HG03378 (cell line): Measurements from ENCODE around the gene KATNB1.
"Not testable (repeated sequence)": the region's sequence is repeated elsewhere in the genome, so short reads cannot be mapped to it uniquely, and the experiment has no call there.

ENCODE experiments used
- ATAC-seq: cut with Tn5 transposase; IDR thresholded peaks from one replicate; pipeline ENCODE4 v1.9.1; 2021; ENCODE audit warnings: mild to moderate bottlenecking, moderate library complexity; ENCODE audit not compliant: unreplicated experiment

KATNB1 gene

GRCh38 chr16:57700781-57701551, 34.6 kb upstream of the KATNB1 start:
- ATAC-seq = no peak

DNA sequence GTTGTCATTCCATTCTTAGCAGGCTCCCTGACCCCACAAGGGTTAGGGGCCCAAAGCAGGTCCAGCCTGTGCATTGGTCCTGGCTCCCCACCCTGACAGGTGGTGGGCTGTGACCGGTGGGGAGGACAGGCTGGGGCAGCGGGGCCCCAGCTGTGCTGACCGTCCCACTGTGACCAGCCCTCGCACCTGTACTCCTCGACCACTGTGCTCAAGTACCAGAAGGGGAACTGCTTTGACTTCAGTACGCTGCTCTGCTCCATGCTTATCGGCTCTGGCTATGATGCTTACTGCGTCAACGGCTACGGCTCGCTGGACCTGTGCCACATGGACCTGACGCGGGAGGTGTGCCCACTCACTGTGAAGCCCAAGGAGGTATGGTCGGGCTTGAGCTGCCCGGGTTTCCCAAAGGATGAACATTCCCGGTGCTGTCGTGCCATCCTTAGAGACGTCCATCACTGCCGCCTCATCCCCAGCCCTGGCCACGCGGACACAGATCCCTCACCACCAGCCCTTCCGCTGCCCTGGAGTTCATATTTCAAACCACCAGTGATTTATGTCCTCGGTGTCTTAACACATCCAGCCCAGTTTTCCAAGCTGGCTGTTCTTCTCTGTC, 33.7 kb upstream of the KATNB1 start:
- no peak for ATAC-seq

- ATAC-seq = no peak
These were observed 32.1 kb upstream of the KATNB1 start for GRCh38 chr16:57703416-57704010.

DNA sequence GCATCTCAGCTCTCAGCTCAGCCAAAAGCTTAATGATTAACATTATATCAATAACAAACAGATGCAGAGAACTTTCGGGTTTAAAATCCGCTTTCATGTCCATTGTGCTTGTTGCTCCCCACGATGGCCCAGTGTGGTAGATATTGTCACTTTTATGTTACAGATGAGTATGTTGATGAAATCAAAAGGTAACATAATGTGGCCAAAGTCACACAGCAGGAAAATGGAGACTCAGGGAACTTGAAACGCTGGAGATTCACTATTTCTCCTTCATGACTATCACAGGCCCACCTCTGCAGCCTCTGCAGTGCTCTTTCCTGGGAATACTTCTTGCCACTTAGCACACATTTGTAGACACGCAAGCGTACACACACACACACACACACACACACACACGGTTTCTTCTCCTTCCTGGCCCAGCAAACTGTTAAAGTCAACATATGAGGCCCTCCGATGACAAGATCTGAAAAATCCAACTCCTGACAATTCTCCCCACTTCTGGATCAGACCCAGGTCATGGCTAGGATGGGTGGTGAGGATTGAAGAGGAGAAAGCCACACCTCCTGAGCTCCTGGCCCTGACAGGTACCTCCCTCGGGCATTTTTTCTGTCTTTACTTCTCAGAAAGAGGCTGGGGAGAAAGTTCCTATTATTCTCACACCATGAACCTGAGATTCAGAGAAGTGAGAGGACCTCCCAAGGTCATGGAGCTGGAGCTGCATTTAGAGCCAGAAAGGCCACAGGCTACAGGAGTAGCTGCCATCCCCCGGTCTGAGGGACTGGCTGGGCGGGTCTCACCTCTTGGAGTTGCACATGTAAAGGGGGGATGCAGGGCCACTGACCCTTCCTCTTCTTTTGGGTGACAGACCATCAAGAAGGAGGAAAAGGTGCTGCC, 31.3 kb upstream of the KATNB1 start:
- no peak for ATAC-seq

DNA sequence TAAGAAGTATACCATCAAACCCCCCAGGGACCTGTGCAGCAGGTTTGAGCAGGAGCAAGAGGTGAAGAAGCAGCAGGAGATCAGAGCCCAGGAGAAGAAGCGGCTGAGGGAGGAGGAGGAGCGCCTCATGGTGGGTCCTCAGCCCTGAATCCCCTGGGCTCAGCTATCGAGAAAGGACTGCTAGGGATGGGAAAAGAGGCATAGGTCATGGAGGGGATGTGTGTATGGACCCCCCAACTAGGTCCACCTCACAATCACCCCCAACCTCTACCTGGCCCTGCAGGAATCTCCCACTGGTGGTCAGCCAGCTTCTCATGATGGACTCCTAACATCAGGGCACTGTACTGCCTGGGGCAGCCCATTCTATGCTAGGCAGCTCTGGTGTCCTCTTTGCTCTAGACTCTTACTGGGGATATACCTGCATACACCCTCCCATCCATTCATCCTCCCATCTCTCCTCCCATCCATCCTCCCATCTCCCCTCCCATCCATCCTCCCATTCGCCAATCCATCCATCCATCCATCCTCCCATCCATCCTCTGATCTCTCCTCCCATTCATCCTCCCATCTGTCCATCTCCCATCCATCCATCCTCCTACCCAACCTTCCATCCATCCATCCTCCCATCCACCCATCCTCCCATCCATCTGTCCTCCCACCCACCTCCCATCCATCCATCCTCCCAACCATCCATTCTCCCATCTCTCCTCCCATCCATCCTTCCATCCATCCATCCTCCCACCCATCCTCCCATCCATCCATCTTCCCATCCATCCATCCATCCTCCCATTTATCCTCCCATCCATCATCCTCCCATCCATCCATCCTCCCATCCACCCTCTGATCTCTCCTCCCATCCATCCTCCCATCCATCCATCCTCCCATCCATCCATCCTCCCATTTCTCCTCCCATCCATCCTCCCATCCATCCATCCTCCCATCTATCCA, 30.4 kb upstream of the KATNB1 start:
- no peak for ATAC-seq

GRCh38 chr16:57706717-57707116, 28.9 kb upstream of the KATNB1 start:
- no peak for ATAC-seq

GRCh38 chr16:57707331-57707730, 28.2 kb upstream of the KATNB1 start:
- ATAC-seq = no peak

DNA sequence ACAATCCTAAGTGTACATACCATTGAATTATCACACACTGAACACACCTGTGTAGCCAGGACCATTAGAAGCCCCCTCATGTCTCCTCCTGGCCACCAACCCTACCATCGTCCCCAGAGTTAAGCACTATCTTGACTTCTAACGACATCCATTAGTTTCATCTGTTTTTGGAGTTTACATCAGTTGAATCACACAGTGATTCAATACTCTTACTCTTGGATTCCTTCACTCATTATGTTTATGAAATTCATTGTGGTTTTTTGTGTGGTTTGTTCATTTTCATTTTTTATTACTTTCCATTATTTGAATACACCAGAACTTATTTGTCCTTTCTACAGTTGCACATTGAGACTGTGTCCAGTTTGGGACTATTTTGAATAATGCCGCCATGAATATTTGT, 27.4 kb upstream of the KATNB1 start:
- ATAC-seq = no peak

- ATAC-seq = no peak
These were observed 25.9 kb upstream of the KATNB1 start for GRCh38 chr16:57709663-57710062.

GRCh38 chr16:57711346-57711745, 24.2 kb upstream of the KATNB1 start:
- ATAC-seq = no peak

- no peak for ATAC-seq
These were observed 23.6 kb upstream of the KATNB1 start for GRCh38 chr16:57711993-57712392.

- ATAC-seq = not testable (repeated sequence)
These were observed 23.0 kb upstream of the KATNB1 start for GRCh38 chr16:57712569-57712968.

- no peak for ATAC-seq
These were observed 22.0 kb upstream of the KATNB1 start for GRCh38 chr16:57713596-57713995.

- no peak for ATAC-seq
These were observed 21.5 kb upstream of the KATNB1 start for GRCh38 chr16:57714047-57714446.

GRCh38 chr16:57720142-57720575, 15.4 kb upstream of the KATNB1 start:
- ATAC-seq = no peak

DNA sequence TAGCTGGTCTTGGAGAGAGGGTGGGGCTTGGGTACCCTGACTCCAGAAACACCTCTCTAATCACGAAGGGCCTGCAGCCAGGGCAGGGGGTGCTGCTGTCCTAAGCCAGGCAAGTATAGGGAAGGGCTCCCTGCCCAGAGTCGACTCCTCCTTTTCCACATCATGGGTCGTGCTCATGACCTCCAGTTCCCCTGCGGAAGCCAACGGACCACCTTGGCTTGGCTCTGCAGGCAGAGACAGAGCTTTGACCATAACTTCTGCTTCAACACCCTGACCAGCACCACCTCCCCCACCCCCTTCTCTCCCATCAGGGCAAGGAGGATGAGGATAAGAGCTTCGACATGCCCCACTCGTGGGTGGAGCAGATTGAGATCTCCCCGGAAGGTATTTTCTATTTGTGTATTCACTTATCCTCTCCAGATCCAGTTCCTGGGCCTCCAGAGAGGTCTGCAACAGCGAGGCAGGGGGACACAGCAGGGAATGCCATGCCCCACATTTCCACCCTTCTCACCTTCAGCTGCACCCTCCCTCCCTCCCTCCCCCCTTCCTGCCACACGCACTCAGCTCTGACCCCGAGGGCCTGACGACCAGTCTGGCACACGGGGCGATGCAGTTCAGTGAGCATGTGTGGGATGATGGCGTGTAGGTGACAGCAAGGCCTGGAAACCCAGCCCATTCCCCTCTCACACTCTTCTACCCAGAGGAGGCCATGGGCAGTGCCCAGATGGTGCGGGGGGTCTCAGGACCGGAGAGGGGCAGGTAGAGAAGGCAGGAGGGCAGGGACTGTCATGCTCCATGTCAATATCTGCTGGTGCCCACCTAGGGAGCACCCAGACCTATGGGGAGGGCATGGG, 14.0 kb upstream of the KATNB1 start:
- ATAC-seq = no peak

- no peak for ATAC-seq
These were observed 13.4 kb upstream of the KATNB1 start for GRCh38 chr16:57722210-57722499.

GRCh38 chr16:57722651-57723050, 12.9 kb upstream of the KATNB1 start:
- ATAC-seq = no peak

- ATAC-seq = no peak
These were observed 12.4 kb upstream of the KATNB1 start for GRCh38 chr16:57723170-57723569.
